H1 (cell line): ENCODE data around the gene UPP1. TPM values are rescaled to one million over a fixed set of nuclear protein-coding genes. Genes with fewer than 3 reads are reported as not detected.
A peak's percentile ranks its signal among the peaks of the same experiment; 100 is the strongest.

Experiments
- CTCF ChIA-PET: fragments of 300-600 bp; sonication (Branson Sonifier 250); formaldehyde crosslinking; loops from one replicate; lab custom pipeline; 2021; ENCODE audit not compliant: partially characterized antibody; lab: Charles Lee
- POLR2A ChIA-PET: fragments of 300-600 bp; sonication (Branson Sonifier 250); formaldehyde crosslinking; loops from one replicate; lab custom pipeline; 2021; ENCODE audit warnings: inconsistent platforms; ENCODE audit not compliant: partially characterized antibody; lab: Charles Lee
- DNase-seq, 2 experiments: peaks; one replicate each; pipeline versions ENCODE4 v3.0.0 to v3.0.0-alpha.2; 2010 to 2022; ENCODE audit warnings: low spot score in 2 of 2, low read depth in 1 of 2, mixed read lengths in 1 of 2
- FAIRE-seq: peaks from 2 replicates; lab custom pipeline; 2011; peaks lifted over from hg19 to GRCh38; lab: Jason Lieb, UNC
- H2AFZ ChIP-seq: 2 replicates; pipeline ENCODE4 v1.8.1; 2012; ENCODE audit warnings: low read length, inconsistent platforms
- H2AK5ac ChIP-seq: 2 replicates; pipeline ENCODE4 v1.6.1; 2013; ENCODE audit warnings: low read depth, low read length
- H2BK120ac ChIP-seq: replicated peaks from 2 replicates; pipeline ENCODE3; 2013; ENCODE audit warnings: low read depth, low read length, inconsistent platforms
- H2BK12ac ChIP-seq: 2 replicates; pipeline ENCODE4 v1.6.1; 2013; ENCODE audit warnings: low read depth, low read length
- H2BK15ac ChIP-seq: 2 replicates; pipeline ENCODE4 v1.6.1; 2013; ENCODE audit warnings: low read length
- H2BK20ac ChIP-seq: 2 replicates; pipeline ENCODE4 v1.6.1; 2013; ENCODE audit warnings: low read length
- H2BK5ac ChIP-seq: 2 replicates; pipeline ENCODE4 v1.6.1; 2013; ENCODE audit warnings: low read depth, low read length
- H3K14ac ChIP-seq: 2 replicates; pipeline ENCODE4 v1.6.1; 2013; ENCODE audit warnings: inconsistent platforms; ENCODE audit not compliant: insufficient read length
- H3K18ac ChIP-seq: 2 replicates; pipeline ENCODE4 v1.6.1; 2013; ENCODE audit warnings: low read length; ENCODE audit errors: extremely low read depth
- H3K23ac ChIP-seq: 2 replicates; pipeline ENCODE4 v1.6.1; 2013; ENCODE audit warnings: inconsistent platforms; ENCODE audit not compliant: insufficient read length
- H3K23me2 ChIP-seq: 2 replicates; pipeline ENCODE4 v1.6.1; 2013; ENCODE audit warnings: low read depth, low read length
- H3K27ac ChIP-seq: 2 replicates; pipeline ENCODE4 v1.6.1; 2011; ENCODE audit warnings: low read depth, low read length, inconsistent platforms
- H3K27me3 ChIP-seq, 4 experiments: replicated peaks in 1 of 4; 1 replicate in 1 of 4; 2 replicates in 3 of 4; pipeline versions ENCODE4 v1.6.1 to v1.8.1; 2011 to 2013; ENCODE audit warnings: low read length in 3 of 4, mild to moderate bottlenecking in 3 of 4, inconsistent platforms in 2 of 4, mixed read lengths in 2 of 4, moderate library complexity in 1 of 4; ENCODE audit not compliant: control insufficient read depth in 3 of 4, insufficient read depth in 3 of 4; ENCODE audit errors: extremely low read depth in 1 of 4
- H3K36me3 ChIP-seq, 4 experiments: 2 replicates each; pipeline versions ENCODE4 v1.6.1 to v1.8.1; 2011 to 2013; ENCODE audit warnings: mild to moderate bottlenecking in 4 of 4, low read length in 3 of 4, moderate library complexity in 2 of 4, control low read depth in 1 of 4, inconsistent platforms in 1 of 4; ENCODE audit not compliant: insufficient read depth in 4 of 4, control insufficient read depth in 2 of 4
- H3K4ac ChIP-seq: replicated peaks from 2 replicates; pipeline ENCODE3; 2013; ENCODE audit warnings: low read length, low read depth, mixed read lengths, inconsistent platforms; ENCODE audit not compliant: insufficient read length
- H3K4me1 ChIP-seq, 4 experiments: replicated peaks in 1 of 4; 1 replicate in 1 of 4; 2 replicates in 3 of 4; pipeline versions ENCODE4 v1.6.1 to v1.8.1; 2011 to 2013; ENCODE audit warnings: low read length in 3 of 4, inconsistent platforms in 2 of 4, mixed read lengths in 1 of 4; ENCODE audit not compliant: insufficient read depth in 4 of 4, control insufficient read depth in 3 of 4
- H3K4me2 ChIP-seq, 2 experiments: 2 replicates each; pipeline versions ENCODE4 v1.6.1 to v1.8.1; 2011 to 2013; ENCODE audit warnings: low read depth in 2 of 2, low read length in 2 of 2, control low read depth in 1 of 2, inconsistent platforms in 1 of 2, mild to moderate bottlenecking in 1 of 2; ENCODE audit not compliant: insufficient read depth in 1 of 2
- H3K4me3 ChIP-seq, 4 experiments: fragments of 200-600, 300-600 bp in 1 of 4; sonication (generic), shearing (Covaris generic), sonication (Bioruptor Twin) in 1 of 4; 2 replicates each; pipeline versions ENCODE4 v1.5.1 to v1.8.1; 2011 to 2016; ENCODE audit warnings: low read length in 4 of 4, low read depth in 3 of 4, control low read depth in 2 of 4, inconsistent platforms in 2 of 4, mild to moderate bottlenecking in 2 of 4, mixed read lengths in 1 of 4, moderate library complexity in 1 of 4; ENCODE audit not compliant: insufficient read depth in 2 of 4; ENCODE audit errors: extremely low read depth in 1 of 4
- H3K56ac ChIP-seq: replicated peaks from 2 replicates; pipeline ENCODE3; 2013; ENCODE audit warnings: low read depth, mild to moderate bottlenecking, mixed read lengths, low read length, inconsistent platforms; ENCODE audit not compliant: insufficient read length
- H3K79me1 ChIP-seq: 2 replicates; pipeline ENCODE4 v1.6.1; 2013; ENCODE audit warnings: low read depth, low read length, control low read depth
- H3K79me2 ChIP-seq, 2 experiments: 2 replicates each; pipeline versions ENCODE4 v1.6.1 to v1.8.1; 2012 to 2013; ENCODE audit warnings: low read length in 2 of 2, mild to moderate bottlenecking in 2 of 2, inconsistent platforms in 1 of 2; ENCODE audit not compliant: insufficient read depth in 2 of 2, control insufficient read depth in 1 of 2
- H3K9ac ChIP-seq, 4 experiments: replicated peaks in 1 of 4; 1 replicate in 1 of 4; 2 replicates in 3 of 4; pipeline versions ENCODE4 v1.6.1 to v1.8.1; 2011 to 2013; ENCODE audit warnings: low read depth in 3 of 4, low read length in 3 of 4, control low read depth in 2 of 4, mild to moderate bottlenecking in 2 of 4, moderate library complexity in 2 of 4, inconsistent platforms in 1 of 4; ENCODE audit errors: extremely low read depth in 1 of 4
- H3K9me3 ChIP-seq, 2 experiments: 2 replicates each; pipeline versions ENCODE4 v1.6.1 to v1.8.1; 2012 to 2013; ENCODE audit warnings: mild to moderate bottlenecking in 2 of 2, moderate library complexity in 2 of 2, control low read depth in 1 of 2, inconsistent platforms in 1 of 2, low read depth in 1 of 2, low read length in 1 of 2, mixed read lengths in 1 of 2; ENCODE audit not compliant: insufficient read depth in 2 of 2
- H4K20me1 ChIP-seq, 2 experiments: replicated peaks in 1 of 2; 2 replicates each; pipeline versions ENCODE3 to v1.8.1; 2011 to 2013; ENCODE audit warnings: inconsistent platforms in 2 of 2, low read length in 2 of 2, mild to moderate bottlenecking in 1 of 2; ENCODE audit not compliant: insufficient read depth in 2 of 2, control insufficient read depth in 1 of 2
- H4K5ac ChIP-seq: 2 replicates; pipeline ENCODE4 v1.6.1; 2013; ENCODE audit warnings: low read length, low read depth, mixed read lengths, inconsistent platforms; ENCODE audit not compliant: insufficient read length
- H4K8ac ChIP-seq: 2 replicates; pipeline ENCODE4 v1.8.0; 2013; ENCODE audit warnings: mild to moderate bottlenecking, moderate library complexity, low read length, inconsistent platforms; ENCODE audit not compliant: insufficient read depth; ENCODE audit errors: extremely low read depth
- H4K91ac ChIP-seq: replicated peaks from 2 replicates; pipeline ENCODE3; 2013; ENCODE audit warnings: low read length, mixed read lengths, inconsistent platforms; ENCODE audit not compliant: insufficient read length
- ATF3 ChIP-seq: IDR thresholded peaks from 2 replicates; pipeline ENCODE4 v1.6.1; 2011; ENCODE audit warnings: low read depth, mild to moderate bottlenecking, low read length; ENCODE audit not compliant: insufficient read depth
- BRCA1 ChIP-seq: IDR thresholded peaks from 2 replicates; pipeline ENCODE4 v1.6.1; 2012; ENCODE audit warnings: low read depth, low read length, improper control_type of control experiment
- CEBPB ChIP-seq: IDR thresholded peaks from 2 replicates; pipeline ENCODE4 v1.6.1; 2012; ENCODE audit warnings: low read depth, low read length
- EP300 ChIP-seq, 2 experiments: IDR thresholded peaks; 1 replicate in 1 of 2; 2 replicates in 1 of 2; pipeline ENCODE4 v1.6.1; 2011 to 2012; ENCODE audit warnings: low read depth in 2 of 2, low read length in 2 of 2, mild to moderate bottlenecking in 2 of 2, borderline replicate concordance in 1 of 2, inconsistent platforms in 1 of 2, moderate library complexity in 1 of 2
- GTF2F1 ChIP-seq: IDR thresholded peaks from 2 replicates; pipeline ENCODE4 v1.6.1; 2012; ENCODE audit warnings: low read depth, low read length, improper control_type of control experiment, borderline replicate concordance
- KDM5A ChIP-seq: fragments of 200-600 bp; IDR thresholded peaks from 2 replicates; pipeline ENCODE4 v1.7.1; 2012; ENCODE audit warnings: mild to moderate bottlenecking, low read length, inconsistent platforms, mixed read lengths
- NRF1 ChIP-seq: IDR thresholded peaks from 2 replicates; pipeline ENCODE4 v1.6.1; 2011; ENCODE audit warnings: mild to moderate bottlenecking, low read depth, low read length, improper control_type of control experiment
- RFX5 ChIP-seq: IDR thresholded peaks from 2 replicates; pipeline ENCODE4 v1.6.1; 2011; ENCODE audit warnings: low read depth, low read length, improper control_type of control experiment, borderline replicate concordance
- TAF1 ChIP-seq: IDR thresholded peaks from 2 replicates; pipeline ENCODE4 v1.6.1; 2011; ENCODE audit warnings: mild to moderate bottlenecking, low read depth, low read length
- WGBS, 2 experiments: shearing (Covaris generic) in 1 of 2; methylation state at CpG; one replicate each; pipeline versions ENCODE4 v1.1.6 to v1.1.7; 2013 to 2015; ENCODE audit warnings: low lambda C conversion rate in 2 of 2, mixed read lengths in 2 of 2, inconsistent platforms in 1 of 2, low coverage in 1 of 2, missing lambda C conversion rate in 1 of 2; ENCODE audit not compliant: insufficient replicate concordance in 2 of 2, insufficient coverage in 1 of 2, insufficient read length in 1 of 2; ENCODE audit errors: extremely low coverage in 1 of 2, missing lambda C conversion rate in 1 of 2; 5-methylcytosine and 5-hydroxymethylcytosine counted together
- polyA plus RNA-seq, 7 experiments: library from polyadenylated mRNA; depleted of rRNA in 3 of 7; stranded (reverse) in 5 of 7; unstranded in 2 of 7; fragments of >200 nt in 5 of 7; fragments of 200-250 nt in 2 of 7; gene quantifications; 1 replicate in 5 of 7; 2 replicates in 1 of 7; 4 replicates in 1 of 7; pipeline versions ENCODE4 v1.2.1 to v1.2.3, GENCODE V29; 2011 to 2013; ENCODE audit warnings: missing spikeins in 2 of 7, mixed read lengths in 2 of 7
- total RNA-seq: library from RNA; stranded (reverse); fragmentation: NEBNext Ultra II Directional; extraction: Animal tissue kit (Norgen Biotek cat#: 25700); gene quantifications from 2 replicates; pipeline ENCODE4 v1.2.1, GENCODE V29; 2021

Gene UPP1
- total and polyA plus RNA-seq, 2 of the 8 experiments (the other 6 are each of a cell fraction or from before 2014, with no cell fraction given), result 40.7 to 46.2 TPM

- WGBS, 2 experiments, result 87% methylated on average over 2 of the region's 2 CpGs; no CpG with 5 or more reads in 1 of the 2 experiments
- H3K23ac ChIP-seq, result no peak overlapping the region
- H3K14ac ChIP-seq, result no peak overlapping the region
- no peak overlapping the region for H2AK5ac ChIP-seq
- no peak for DNase-seq
- no peak overlapping the region for H2BK20ac ChIP-seq
- H3K4me3 ChIP-seq, result no peak overlapping the region
- no peaks in the 10 kb centered on the region for H3K36me3 ChIP-seq
- H2BK12ac ChIP-seq, result no peak overlapping the region
- H3K4me2 ChIP-seq, result no peak overlapping the region
- H2AFZ ChIP-seq, result no peak overlapping the region
- peak overlapping the region; percentile 10 for H2BK120ac ChIP-seq
- no peak overlapping the region for H3K18ac ChIP-seq
- POLR2A ChIA-PET, result interaction anchor here (1.2 kb wide), 1 partner anchor 179 kb away, joined by 5 read pairs; no protein-coding TSS in a partner anchor
- no peaks in the 10 kb centered on the region for H4K20me1 ChIP-seq
- H2BK15ac ChIP-seq, result no peak overlapping the region
- H3K79me1 ChIP-seq, result no peaks in the 10 kb centered on the region
- H3K4me1 ChIP-seq, result peaks cover 0 to 4% (median 0%) of the 10 kb centered on the region in 4 experiments; a peak in 1 of 7 replicates
- no peak overlapping the region for H3K56ac ChIP-seq
- 0 out of 2 replicates have a peak, but pooled peaks cover 2% of the 10 kb centered on the region for H3K23me2 ChIP-seq
- H4K91ac ChIP-seq, result no peak overlapping the region
- H4K5ac ChIP-seq, result no peak overlapping the region
- H3K79me2 ChIP-seq, result no peaks in the 10 kb centered on the region
- 0 out of 2 replicates have a peak overlapping the region, but pooled peaks have one; percentile 35 for H2BK5ac ChIP-seq
- CTCF ChIA-PET, result no interaction called here
- no peak for FAIRE-seq
- H3K27me3 ChIP-seq, result no peaks in the 10 kb centered on the region
- H4K8ac ChIP-seq, result no peak overlapping the region
- H3K27ac ChIP-seq, result no peak overlapping the region
- H3K9me3 ChIP-seq, result 0 out of 4 replicates have a peak, but pooled peaks cover 0 to 3% of the 10 kb centered on the region in 2 experiments
- H3K4ac ChIP-seq, result peak overlapping the region; percentile 74
- H3K9ac ChIP-seq, result no peak overlapping the region
- TF ChIP-seq RFX5, result no peak
- TF ChIP-seq NRF1, result no peak
- TF ChIP-seq BRCA1, result no peak
- no peak for TF ChIP-seq TAF1
- TF ChIP-seq CEBPB, result no peak
- no peak for TF ChIP-seq EP300 (IDR thresholded peaks at IDR 0.05; ENCODE audit: borderline replicate concordance in 1 of 2, low read depth in 2 of 2, low read length in 2 of 2)
- no peak for TF ChIP-seq KDM5A
- TF ChIP-seq GTF2F1, result no peak
- no peak for TF ChIP-seq ATF3
Measured at GRCh38 chr7:48148311-48148710, 59.2 kb downstream of the UPP1 start.
